ENCODE results near the gene GRIK2. TPM values are rescaled to one million over a fixed set of nuclear protein-coding genes. Genes with fewer than 3 reads are reported as not detected.

Gene GRIK2
- total RNA-seq, 1 donor, result under 0.01 TPM

DNA sequence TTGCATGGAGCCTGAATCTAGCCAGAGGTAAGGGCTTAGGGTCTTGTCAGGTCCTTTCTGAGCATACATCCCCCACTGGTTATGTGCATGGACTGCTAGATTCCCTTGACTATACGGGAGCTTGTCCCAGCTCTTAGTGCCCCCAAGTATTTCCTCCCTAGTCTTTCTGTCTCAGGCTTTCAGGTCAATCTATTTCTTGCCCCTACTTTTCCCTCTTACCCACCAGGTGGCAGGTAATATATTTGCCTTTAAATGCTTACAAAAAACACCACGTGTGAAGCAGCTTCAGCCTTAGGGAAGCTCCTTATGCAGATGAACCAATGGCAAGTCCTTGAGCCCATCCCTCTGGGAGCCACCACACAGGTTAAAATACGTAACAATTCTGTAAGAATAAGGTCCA, 454.2 kb downstream of the GRIK2 start:
- DNase-seq (ENCODE audit: low read depth in 2 of 3, low spot score in 2 of 3), result no peak

GRCh38 chr6:101851911-101852310, 458.4 kb downstream of the GRIK2 start:
- DNase-seq (ENCODE audit: low read depth in 2 of 3, low spot score in 2 of 3), result no peak

- DNase-seq (ENCODE audit: low read depth in 2 of 3, low spot score in 2 of 3), result no peak
Measured at GRCh38 chr6:101853231-101854085, 459.9 kb downstream of the GRIK2 start.

- DNase-seq (ENCODE audit: low read depth in 2 of 3, low spot score in 2 of 3), result no peak
Measured at GRCh38 chr6:101876431-101876830, 482.9 kb downstream of the GRIK2 start.

DNA sequence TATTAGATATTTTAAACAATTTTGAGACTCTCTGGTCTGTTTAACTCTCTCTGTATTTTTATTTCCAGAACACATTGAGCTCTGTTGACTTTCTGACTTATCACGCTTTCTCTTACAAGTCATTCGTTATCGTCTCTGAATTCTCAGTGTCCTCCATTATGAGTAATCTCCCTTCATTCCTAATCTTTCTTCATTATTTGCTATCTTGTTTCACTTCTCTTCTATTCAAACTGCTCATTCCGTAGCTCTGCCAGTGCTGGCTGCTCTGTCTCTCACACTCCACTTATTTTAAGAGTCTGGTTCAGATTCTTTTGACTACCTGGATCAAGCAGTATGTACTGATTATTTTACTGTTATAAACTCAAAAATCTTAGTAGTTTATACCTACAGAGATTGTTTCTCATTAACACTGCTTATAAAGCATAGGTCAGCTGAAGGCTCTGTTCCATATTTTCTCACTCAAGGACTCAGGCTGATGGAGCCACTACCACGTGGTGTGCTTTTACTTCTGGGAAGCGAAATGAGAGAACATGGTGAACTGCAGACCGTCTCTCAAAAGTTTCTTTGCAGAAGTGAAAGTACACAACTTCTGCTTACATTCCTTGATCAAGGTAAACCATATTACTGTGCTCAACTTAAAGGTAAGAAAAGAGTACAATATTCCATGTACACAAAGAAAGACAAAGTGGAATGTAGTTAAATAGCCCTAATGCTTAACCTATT, 485.2 kb downstream of the GRIK2 start:
- no peak for DNase-seq (ENCODE audit: low read depth in 2 of 3, low spot score in 2 of 3)

DNA sequence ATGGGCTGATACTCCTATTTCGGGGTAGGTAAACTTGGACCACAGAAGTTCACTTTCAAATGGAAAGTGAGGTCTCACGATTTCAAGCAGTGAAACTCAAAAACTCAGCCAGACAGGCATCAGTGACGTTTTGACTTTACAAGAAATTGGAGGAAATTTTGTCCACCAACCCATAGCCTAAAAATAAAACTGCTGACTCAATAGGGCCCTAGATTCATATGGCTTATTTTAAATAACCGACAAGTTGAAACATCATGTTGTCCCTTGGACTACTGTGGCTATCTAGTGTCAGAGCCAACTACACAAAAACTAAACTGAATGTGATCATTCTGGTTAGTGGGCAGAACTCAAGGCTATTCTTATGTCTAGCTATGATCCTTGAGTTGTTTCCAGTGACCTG, 486.3 kb downstream of the GRIK2 start:
- DNase-seq (ENCODE audit: low read depth in 2 of 3, low spot score in 2 of 3), result no peak

DNA sequence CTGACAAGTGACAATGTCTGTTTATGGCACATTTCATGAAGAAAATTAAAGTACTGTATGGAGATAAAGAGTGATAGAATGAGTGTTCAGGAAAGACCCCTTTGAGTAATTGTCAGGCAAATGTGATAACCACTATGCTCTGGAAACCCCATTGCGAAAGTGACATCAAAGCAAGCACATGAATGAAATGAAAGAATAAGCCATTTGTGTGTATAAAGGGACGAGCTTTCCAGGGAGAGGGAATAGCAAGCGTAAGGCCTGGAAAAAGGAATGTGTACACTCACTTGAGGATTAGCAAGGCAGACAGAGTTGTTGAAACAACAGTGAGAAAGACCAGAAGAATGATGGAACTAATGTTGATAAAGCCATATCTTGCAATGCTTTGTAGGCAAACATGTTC, 490.0 kb downstream of the GRIK2 start:
- no peak for DNase-seq (ENCODE audit: low read depth in 2 of 3, low spot score in 2 of 3)

- no peak for DNase-seq (ENCODE audit: low read depth in 2 of 3, low spot score in 2 of 3)
Measured at GRCh38 chr6:101887532-101887931, 494.0 kb downstream of the GRIK2 start.

DNA sequence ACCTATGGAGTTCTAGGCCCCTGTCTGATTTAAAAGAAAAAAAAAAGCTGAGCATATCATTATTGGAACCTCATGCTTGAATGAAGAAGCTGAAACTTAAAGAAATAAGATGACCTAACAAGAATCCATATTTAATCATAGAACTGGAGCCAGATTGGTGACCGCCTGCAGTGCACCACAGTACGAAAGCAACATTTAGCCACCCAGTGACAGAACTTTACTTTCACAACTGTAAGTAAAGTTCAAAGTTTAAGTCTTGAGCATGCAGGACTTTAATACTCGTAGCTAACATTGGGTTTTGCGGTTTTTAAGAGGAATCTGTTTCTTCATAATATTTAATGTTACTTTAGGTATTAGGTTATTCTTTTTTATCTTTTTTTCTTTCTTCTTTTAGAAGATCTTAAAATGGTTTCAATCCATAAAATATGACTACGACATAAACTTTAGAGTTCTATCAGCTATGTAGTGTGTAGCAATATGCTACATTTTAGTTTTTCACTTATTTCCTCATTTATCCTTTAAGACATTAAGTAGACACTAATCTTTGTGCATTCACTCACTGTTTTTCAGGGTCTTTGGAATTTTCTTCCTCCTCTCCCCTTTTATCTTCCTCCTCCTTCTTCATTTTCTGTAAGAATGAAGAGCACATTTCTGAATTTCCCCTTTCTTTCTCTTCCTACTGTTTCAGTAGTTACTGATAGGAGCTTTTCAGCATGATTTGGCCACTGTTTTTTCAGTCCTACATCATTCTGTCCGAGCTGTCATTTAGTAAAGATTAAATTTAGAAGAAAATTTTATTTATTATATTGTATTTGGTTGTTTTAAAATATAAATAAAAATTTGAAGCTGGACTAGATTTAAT, 514.1 kb downstream of the GRIK2 start:
- no peak for DNase-seq (ENCODE audit: low read depth in 2 of 3, low spot score in 2 of 3)

DNA sequence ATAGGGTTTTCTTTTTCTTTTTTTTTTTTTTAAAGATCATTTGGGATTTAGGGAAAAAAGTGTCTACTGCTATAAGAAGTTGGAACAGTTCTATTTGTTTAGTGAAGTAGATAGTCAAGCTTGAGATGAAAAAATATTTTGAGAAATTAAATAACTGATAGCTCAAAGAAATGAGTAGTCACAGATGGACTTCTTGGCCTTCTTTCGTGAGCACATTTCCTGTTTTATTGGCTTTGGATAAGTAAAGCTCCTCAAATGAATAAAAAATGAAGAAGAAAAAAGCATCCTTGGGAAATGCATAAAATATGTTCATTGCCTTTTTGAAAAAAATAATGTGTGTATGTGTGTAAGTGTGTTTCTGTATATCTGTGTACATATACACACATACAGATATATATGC, 515.9 kb downstream of the GRIK2 start:
- no peak for DNase-seq (ENCODE audit: low read depth in 2 of 3, low spot score in 2 of 3)

DNA sequence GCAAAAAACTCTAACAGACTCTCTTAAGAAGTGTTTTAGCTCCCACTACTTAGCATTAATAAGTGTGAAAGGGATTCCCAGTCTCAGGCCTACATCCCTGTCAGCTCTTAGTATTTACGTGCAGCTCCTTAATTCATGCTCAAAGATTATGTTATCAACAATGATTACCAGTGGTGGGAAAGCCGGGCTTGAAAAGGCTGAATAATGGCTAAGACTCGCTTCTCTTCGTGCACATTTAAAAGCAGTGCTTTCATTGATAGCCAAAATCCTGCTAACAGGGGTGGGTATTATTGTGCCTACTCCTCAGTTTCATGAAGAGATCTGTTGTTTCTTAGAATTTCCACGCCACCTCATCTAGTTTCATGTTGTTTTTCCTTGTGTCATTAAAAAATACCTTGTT, 518.8 kb downstream of the GRIK2 start:
- no peak for DNase-seq (ENCODE audit: low read depth in 2 of 3, low spot score in 2 of 3)

GRCh38 chr6:101918471-101918870, 525.0 kb downstream of the GRIK2 start:
- DNase-seq (ENCODE audit: low read depth in 2 of 3, low spot score in 2 of 3), result no peak

- DNase-seq (ENCODE audit: low read depth in 2 of 3, low spot score in 2 of 3), result no peak
Measured at GRCh38 chr6:101921829-101922450, 528.4 kb downstream of the GRIK2 start.

DNA sequence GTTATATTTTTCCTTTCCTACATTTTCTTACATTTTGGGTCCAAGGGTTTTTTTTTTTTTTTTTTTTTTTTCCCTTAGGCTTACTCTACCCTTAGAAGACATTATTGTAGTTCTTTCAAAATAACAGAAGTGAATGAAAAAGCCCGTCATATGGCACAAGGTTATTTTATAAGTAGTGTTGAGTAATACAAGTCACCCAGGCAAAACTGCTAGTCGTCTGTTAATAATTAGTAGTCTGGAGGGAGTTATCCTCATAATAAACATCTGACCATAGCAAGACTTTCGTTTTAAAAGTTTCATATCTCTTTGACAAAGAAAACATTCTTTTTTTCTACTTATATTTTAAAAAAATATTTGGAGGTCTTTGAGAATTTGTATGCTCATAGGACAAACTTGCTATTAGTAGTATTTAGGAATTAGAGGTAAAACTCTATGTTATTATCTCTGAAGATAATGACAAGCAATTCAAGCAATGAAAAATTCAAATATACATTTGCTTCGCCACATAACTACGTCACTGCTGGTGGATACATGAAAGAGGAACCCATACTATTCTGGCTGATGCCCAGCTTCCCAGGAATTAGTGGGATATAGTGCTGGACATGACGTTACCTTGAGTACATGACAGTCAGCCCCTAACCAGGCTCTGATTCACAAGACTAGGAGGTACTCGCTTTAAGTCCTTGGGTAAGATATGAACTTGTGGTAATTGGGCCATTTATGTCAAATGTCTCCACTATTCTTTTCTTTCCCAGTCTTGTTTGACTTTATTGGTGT, 532.8 kb downstream of the GRIK2 start:
- no peak for DNase-seq (ENCODE audit: low read depth in 2 of 3, low spot score in 2 of 3)

DNA sequence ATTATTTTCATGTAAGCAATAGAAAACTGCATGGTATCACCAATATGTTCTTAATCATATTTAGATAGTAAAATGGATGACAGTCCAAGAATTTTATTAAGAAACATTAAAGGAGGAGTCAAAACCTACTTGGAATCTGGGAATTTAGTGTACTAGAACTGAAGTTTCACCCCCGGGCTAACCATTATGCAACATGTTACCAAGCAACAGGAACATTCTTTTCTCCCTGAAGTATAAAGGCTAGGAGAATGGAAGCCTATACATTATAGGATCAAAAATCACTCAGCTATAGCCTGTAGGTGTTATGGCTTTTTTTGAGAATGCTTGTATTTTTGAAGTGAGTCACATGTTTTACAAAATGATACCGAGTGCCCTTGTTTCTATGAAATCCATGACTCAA, 538.3 kb downstream of the GRIK2 start:
- no peak for DNase-seq (ENCODE audit: low read depth in 2 of 3, low spot score in 2 of 3)

DNA sequence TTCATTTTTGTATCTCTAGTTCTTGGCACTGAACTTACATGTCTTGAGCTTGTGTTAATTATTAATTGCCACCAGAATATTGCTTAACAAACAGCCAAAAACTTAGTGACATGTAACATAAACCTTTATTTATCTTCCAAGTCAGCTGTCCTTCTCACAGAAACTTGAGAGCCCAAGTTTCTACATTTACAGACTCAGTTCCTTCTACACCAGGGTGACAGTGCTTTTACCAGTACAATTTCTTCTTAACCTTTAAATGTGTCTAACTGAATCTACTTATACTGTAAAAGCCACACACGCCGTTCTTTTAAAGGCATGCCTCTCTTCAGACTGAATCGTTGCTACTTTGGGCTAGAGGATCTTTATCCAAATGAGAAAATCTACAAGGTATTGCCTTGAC, 539.2 kb downstream of the GRIK2 start:
- DNase-seq (ENCODE audit: low read depth in 2 of 3, low spot score in 2 of 3), result no peak

DNA sequence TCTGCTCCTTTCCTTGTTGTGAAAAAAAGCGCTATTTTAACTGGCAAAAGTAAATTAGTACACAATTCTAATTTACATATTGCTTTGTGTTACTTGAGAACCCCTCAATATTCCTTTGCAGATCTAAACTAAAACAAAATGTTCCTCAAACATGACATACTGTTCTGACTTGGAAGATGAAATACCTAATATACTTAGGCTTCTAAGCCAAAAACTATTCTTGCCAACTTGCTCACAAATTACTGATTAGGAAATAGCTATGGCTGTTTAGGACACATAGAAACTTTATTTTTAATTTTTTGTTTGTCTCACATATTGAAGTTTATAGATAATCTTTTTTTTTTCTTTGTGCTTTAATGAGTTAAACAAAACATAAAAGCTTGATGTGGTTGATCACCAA, 542.2 kb downstream of the GRIK2 start:
- DNase-seq (ENCODE audit: low read depth in 2 of 3, low spot score in 2 of 3), result no peak

DNA sequence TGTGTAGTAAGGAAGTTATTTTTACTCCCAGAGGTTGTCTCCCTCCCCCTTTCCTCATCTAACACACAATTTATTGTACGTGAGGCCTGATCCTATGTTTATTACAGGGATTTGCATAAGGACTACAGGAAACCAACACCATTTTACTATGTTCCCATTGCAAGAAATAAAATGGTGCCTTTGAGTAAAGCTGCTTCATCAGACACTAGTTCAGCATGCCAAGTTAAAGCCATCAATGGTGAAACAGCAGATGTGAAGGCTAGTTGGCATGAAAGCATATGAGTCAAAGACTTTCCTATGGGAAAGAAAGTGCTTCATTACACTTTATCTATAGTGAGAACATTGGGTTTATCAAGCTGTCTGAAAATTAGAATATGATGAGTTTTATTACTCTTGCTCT, 543.0 kb downstream of the GRIK2 start:
- no peak for DNase-seq (ENCODE audit: low read depth in 2 of 3, low spot score in 2 of 3)

DNA sequence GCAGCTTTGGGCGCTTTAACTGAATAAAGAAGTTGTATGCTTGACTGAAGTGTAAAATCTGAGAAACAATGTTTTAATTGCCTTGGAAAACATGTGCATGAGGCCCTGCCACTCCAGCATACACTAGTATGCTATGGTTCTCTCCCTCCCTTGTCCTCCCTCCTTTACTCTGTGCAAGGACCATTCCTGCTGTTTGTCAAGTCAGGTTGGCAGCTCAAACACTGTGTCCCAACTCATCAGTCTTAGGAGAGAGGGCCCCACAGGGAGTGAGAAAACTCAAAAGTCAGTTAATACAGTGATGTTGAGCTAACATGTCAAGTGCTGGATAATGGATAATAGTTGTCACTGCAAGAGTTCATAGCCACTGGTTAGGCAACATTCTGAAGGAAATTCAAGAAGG, 543.6 kb downstream of the GRIK2 start:
- DNase-seq (ENCODE audit: low read depth in 2 of 3, low spot score in 2 of 3), result no peak

- no peak for DNase-seq (ENCODE audit: low read depth in 2 of 3, low spot score in 2 of 3)
Measured at GRCh38 chr6:101940391-101940790, 546.9 kb downstream of the GRIK2 start.

Measured in hematopoietic multipotent progenitor cell (in vitro differentiated cells).